Measurements from ENCODE around the gene POLD2.

- TF ChIP-seq MYC (IDR thresholded peaks at IDR 0.05; ENCODE audit: low read depth, low read length) (no peak), POLR2A (IDR thresholded peaks at IDR 0.05; ENCODE audit: extremely low read depth, insufficient read length) (no peak)
- TF ChIP-seq, protein P1, sequence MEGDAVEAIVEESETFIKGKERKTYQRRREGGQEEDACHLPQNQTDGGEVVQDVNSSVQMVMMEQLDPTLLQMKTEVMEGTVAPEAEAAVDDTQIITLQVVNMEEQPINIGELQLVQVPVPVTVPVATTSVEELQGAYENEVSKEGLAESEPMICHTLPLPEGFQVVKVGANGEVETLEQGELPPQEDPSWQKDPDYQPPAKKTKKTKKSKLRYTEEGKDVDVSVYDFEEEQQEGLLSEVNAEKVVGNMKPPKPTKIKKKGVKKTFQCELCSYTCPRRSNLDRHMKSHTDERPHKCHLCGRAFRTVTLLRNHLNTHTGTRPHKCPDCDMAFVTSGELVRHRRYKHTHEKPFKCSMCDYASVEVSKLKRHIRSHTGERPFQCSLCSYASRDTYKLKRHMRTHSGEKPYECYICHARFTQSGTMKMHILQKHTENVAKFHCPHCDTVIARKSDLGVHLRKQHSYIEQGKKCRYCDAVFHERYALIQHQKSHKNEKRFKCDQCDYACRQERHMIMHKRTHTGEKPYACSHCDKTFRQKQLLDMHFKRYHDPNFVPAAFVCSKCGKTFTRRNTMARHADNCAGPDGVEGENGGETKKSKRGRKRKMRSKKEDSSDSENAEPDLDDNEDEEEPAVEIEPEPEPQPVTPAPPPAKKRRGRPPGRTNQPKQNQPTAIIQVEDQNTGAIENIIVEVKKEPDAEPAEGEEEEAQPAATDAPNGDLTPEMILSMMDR (IDR thresholded peaks at IDR 0.05; ENCODE audit: low read depth, low read length) = no peak
- TF ChIP-seq, protein P2, sequence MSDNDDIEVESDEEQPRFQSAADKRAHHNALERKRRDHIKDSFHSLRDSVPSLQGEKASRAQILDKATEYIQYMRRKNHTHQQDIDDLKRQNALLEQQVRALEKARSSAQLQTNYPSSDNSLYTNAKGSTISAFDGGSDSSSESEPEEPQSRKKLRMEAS (IDR thresholded peaks at IDR 0.05; ENCODE audit: low read depth, low read length) = no peak
Measured at GRCh38 chr7:44127161-44127560, 3.8 kb upstream of the POLD2 start.

Measured in NB4 (cell line).